Lower leg skin (tissue), 3 donors: ENCODE data around the gene SLC25A30.
"Not testable (repeated sequence)": the region's sequence is repeated elsewhere in the genome, so short reads cannot be mapped to it uniquely, and the experiment has no call there.

Experiments used
- CTCF ChIP-seq, 3 donors: fragments of 450-650 bp; IDR thresholded peaks; one replicate each; pipeline ENCODE4 v1.5.1; 2016; ENCODE audit warnings: antibody characterized with exemption in 3 of 3, mild to moderate bottlenecking in 3 of 3, moderate library complexity in 2 of 3
- POLR2A ChIP-seq, 2 donors: fragments of 450-650 bp; IDR thresholded peaks; one replicate each; pipeline ENCODE4 v1.6.1; 2016 to 2017; ENCODE audit warnings: antibody characterized with exemption in 2 of 2, mild to moderate bottlenecking in 1 of 2, moderate library complexity in 1 of 2

- TF ChIP-seq CTCF, POLR2A (IDR thresholded peaks at IDR 0.05): not testable (repeated sequence)
Measured at GRCh38 chr13:45376651-45377050, 41.5 kb downstream of the SLC25A30 start.
